Adrenal gland (tissue), 5 donors: ENCODE results near the gene KLHL22.

ENCODE experiments used
- POLR2A ChIP-seq, 2 donors: fragments of 450-650 bp; IDR thresholded peaks; one replicate each; pipeline ENCODE4 v1.6.1; 2017; ENCODE audit warnings: antibody characterized with exemption in 2 of 2, mild to moderate bottlenecking in 2 of 2, moderate library complexity in 1 of 2
- TF ChIP-seq, protein P1 (sequence below), 6 experiments: fragments of 450-650 bp in 4 of 6; fragments of 200-600 bp in 2 of 6; sonication (generic) in 1 of 6; IDR thresholded peaks; 1 replicate in 5 of 6; 2 replicates in 1 of 6; pipeline versions ENCODE4 v1.5.1 to v1.8.0; 2016 to 2021; ENCODE audit warnings: antibody characterized with exemption in 6 of 6, mild to moderate bottlenecking in 2 of 6, moderate library complexity in 1 of 6
- donor health status: DM: no; HTN: no; CAD: no.

DNA sequence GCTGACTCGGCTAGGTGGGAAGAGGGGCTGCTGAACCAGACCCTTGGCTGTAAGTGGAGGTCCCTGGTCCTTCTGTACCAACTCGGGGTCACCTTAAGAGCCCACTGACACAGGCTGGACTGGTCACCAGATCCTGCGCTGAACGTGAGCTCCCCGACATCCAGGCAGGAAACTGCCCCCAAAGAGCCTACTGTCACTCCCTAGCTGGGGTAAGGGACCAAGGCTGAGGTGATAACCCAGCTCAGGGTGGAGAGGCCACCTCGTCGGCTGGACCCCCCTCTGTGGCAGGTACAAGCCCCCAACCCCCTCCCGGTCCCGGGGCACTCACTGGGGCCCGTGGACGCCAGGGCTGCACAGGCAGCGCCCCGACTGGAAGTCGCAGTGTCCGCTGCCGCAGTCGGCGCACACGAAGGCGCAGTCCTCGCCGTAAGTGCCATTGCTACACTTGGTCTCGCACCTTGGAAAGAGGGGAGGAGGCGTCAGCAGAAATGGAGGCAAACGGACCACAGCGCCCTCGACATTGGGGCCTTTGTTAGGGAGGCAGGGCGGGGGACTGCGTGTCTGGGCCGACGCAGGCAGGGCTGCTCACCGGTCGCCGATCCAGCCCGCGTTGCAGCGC, 65.4 kb downstream of the KLHL22 start:
- TF ChIP-seq POLR2A (IDR thresholded peaks at IDR 0.05) = no peak
- TF ChIP-seq, protein P1, sequence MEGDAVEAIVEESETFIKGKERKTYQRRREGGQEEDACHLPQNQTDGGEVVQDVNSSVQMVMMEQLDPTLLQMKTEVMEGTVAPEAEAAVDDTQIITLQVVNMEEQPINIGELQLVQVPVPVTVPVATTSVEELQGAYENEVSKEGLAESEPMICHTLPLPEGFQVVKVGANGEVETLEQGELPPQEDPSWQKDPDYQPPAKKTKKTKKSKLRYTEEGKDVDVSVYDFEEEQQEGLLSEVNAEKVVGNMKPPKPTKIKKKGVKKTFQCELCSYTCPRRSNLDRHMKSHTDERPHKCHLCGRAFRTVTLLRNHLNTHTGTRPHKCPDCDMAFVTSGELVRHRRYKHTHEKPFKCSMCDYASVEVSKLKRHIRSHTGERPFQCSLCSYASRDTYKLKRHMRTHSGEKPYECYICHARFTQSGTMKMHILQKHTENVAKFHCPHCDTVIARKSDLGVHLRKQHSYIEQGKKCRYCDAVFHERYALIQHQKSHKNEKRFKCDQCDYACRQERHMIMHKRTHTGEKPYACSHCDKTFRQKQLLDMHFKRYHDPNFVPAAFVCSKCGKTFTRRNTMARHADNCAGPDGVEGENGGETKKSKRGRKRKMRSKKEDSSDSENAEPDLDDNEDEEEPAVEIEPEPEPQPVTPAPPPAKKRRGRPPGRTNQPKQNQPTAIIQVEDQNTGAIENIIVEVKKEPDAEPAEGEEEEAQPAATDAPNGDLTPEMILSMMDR (IDR thresholded peaks at IDR 0.05) = no peak
